ENCODE measurements around the gene NRXN2.

DNA sequence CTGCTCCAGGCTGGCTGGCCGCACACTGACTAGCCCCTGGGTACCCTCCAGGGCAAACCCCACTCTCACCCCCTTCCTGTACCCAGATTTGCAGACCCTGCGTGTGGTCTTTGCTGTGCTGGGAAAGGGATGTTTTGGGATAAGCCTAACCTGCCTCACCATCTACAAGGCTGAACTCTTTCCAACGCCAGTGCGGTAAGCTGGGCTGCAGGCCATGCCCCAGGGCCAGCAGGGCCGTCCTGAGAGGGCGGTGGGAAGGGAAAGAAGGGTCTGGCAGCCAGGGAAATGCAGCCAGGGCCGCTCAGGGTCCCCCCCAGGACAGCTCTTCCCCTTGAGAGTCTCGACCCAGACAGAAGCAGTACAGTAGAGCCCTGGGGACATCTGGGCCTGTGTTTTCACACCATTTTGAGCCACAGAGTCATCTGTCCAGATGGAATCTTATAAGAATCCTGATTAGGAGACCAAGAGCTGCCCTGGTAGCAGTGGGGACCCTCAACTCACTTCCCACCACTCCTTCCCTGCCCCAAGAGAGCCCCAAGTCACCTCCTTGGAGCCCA, 154.3 kb downstream of the NRXN2 start:
- TF ChIP-seq TEAD4 (IDR thresholded peaks at IDR 0.05) = no peak
- no peak for TF ChIP-seq EP300 (IDR thresholded peaks at IDR 0.05; ENCODE audit: borderline replicate concordance)
- no peak for TF ChIP-seq TAF1 (IDR thresholded peaks at IDR 0.05; ENCODE audit: low read depth)
- TF ChIP-seq, protein P1, sequence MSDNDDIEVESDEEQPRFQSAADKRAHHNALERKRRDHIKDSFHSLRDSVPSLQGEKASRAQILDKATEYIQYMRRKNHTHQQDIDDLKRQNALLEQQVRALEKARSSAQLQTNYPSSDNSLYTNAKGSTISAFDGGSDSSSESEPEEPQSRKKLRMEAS (IDR thresholded peaks at IDR 0.05) = no peak
- TF ChIP-seq RAD21 (IDR thresholded peaks at IDR 0.05; ENCODE audit: low read depth) = no peak

Measured in Ishikawa (cell line).